IPS-18a (cell line): ENCODE data around the gene MUC20.
"Not testable (repeated sequence)": the region's sequence is repeated elsewhere in the genome, so short reads cannot be mapped to it uniquely, and the experiment has no call there.

Source experiments
- H3K27ac ChIP-seq: one replicate; pipeline ENCODE4 v1.5.1; 2013; ENCODE audit warnings: low read length
- H3K27me3 ChIP-seq: one replicate; pipeline ENCODE4 v1.6.1; 2013; ENCODE audit warnings: mild to moderate bottlenecking, low read length; ENCODE audit not compliant: control insufficient read depth, insufficient read depth
- H3K36me3 ChIP-seq: one replicate; pipeline ENCODE4 v1.6.1; 2013; ENCODE audit warnings: low read depth, low read length; ENCODE audit not compliant: control insufficient read depth
- H3K4me1 ChIP-seq: one replicate; pipeline ENCODE4 v1.6.1; 2013; ENCODE audit warnings: low read depth, low read length; ENCODE audit not compliant: control insufficient read depth
- H3K4me3 ChIP-seq: one replicate; pipeline ENCODE4 v1.5.1; 2013; ENCODE audit warnings: low read length
- H3K9ac ChIP-seq: one replicate; pipeline ENCODE4 v1.6.1; 2013; ENCODE audit warnings: mild to moderate bottlenecking, low read length, moderate library complexity
- H3K9me3 ChIP-seq: one replicate; pipeline ENCODE4 v1.6.1; 2013; ENCODE audit warnings: low read depth, low read length; ENCODE audit not compliant: control insufficient read depth

Gene MUC20

DNA sequence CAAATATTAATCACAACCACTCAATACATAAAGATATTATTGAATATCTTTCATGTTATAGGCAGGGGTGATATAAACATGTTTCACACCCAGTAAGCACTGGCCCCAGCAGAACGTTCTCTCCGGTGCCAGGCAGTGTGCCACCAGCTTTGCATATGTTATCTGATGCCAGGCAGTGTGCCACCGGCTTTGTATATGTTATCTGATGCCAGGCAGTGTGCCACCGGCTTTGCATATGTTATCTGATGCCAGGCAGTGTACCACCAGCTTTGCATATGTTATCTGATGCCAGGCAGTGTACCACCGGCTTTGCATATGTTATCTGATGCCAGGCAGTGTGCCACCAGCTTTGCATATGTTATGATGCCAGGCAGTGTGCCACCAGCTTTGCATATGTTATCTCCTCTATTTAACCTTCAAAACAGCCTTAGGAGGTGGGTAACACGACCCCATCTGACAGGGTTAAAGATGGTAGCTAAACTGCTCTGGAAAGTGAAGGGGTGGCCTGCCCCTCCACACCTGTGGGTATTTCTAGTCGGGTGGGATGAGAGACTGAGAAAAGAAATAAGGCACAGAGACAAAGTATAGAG lies 6.9 kb downstream of the MUC20 start:
- no peaks in the 10 kb centered on the region for H3K27me3 ChIP-seq
- H3K9me3 ChIP-seq = no peaks in the 10 kb centered on the region
- H3K36me3 ChIP-seq = no peaks in the 10 kb centered on the region
- no peaks in the 10 kb centered on the region for H3K4me1 ChIP-seq
- no peak overlapping the region for H3K4me3 ChIP-seq
- no peak overlapping the region for H3K27ac ChIP-seq
- H3K9ac ChIP-seq = no peak overlapping the region

DNA sequence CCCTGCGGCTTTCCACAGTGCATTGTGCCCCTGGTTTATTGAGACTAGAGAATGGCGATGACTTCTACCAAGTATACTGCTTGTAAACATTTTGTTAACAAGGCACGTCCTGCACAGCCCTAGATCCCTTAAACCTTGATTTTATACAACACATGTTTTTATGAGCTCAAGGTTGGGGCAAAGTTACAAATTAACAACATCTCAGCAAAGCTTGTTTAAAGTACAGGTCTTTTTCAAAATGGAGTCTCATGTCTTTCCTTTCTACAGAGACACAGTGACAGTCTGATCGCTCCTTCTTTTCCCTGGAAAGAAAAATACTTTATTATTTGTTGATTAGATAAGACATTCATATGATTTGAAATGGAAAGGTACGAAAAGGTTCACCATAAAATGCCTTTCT lies 8.0 kb downstream of the MUC20 start:
- not testable (repeated sequence) for H3K27ac ChIP-seq, H3K4me1 ChIP-seq, H3K9me3 ChIP-seq, H3K4me3 ChIP-seq, H3K36me3 ChIP-seq, H3K9ac ChIP-seq, H3K27me3 ChIP-seq

DNA sequence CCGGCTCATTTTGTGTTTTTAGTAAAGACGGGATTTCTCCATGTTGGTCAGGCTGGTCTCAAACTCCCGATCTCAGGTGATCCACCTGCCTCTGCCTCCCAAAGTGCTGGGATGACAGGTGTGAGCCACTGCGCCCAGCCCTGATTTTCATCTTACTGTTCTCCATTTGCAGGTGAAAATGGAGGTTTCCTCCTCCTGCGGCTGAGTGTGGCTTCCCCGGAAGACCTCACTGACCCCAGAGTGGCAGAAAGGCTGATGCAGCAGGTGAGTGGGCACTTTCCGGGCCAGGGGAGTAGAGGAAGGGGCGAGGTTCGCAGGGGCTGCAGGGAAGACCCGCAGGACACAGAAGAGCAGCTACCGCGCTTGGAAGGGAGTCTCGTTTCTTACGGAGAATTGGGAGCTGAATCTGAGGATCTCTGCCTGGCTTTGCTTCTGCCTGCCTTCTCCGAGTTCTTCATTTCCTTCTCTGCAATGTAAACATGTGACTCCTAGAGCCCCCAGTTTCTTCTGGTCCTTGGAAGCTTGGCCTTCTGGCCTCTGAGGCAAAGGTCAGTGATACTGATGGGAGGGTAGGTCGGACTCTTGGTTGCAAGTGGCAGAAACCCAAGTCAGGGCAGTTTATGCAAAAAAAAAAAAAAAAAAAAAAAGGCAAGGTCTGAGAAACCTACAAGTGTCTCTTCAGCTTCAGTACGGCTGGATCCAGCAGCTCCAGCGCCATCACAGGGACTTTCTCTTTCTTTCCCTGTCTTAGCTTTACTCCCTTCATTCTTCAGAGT lies 8.9 kb downstream of the MUC20 start:
- H3K36me3 ChIP-seq = no peaks in the 10 kb centered on the region
- no peak overlapping the region for H3K4me3 ChIP-seq
- no peak overlapping the region for H3K27ac ChIP-seq
- no peaks in the 10 kb centered on the region for H3K9me3 ChIP-seq
- H3K9ac ChIP-seq = no peak overlapping the region
- no peaks in the 10 kb centered on the region for H3K27me3 ChIP-seq
- H3K4me1 ChIP-seq = no peaks in the 10 kb centered on the region

DNA sequence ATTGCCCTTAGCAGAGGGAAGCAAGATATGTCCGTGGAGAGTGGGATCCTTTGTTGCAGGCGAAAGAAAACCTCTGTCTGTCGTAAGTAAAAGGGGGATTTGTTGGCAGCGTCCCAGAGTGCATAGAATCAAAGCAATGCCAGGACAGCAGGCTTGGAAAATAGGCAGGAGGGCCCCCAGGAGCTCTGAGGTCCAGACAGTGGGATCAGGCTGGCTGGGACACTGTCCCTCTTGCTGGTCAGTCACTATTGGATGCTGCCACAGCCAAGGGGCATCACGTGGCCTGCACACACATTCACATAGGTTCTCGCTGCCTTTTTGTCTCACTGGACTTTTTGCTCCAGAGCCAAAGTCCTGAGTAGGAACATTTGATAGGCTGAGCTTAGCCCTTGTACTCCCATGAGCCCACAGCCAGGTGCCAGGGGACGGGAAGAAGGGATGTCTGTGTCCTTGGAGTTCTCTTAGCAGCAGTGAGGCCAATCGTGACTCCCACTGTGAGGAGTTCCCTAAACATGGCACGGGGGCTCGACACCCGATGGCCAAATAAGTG lies 10.7 kb downstream of the MUC20 start:
- no peaks in the 10 kb centered on the region for H3K36me3 ChIP-seq
- H3K27me3 ChIP-seq = no peaks in the 10 kb centered on the region
- H3K27ac ChIP-seq = no peak overlapping the region
- H3K9ac ChIP-seq = no peak overlapping the region
- H3K4me1 ChIP-seq = no peaks in the 10 kb centered on the region
- no peaks in the 10 kb centered on the region for H3K9me3 ChIP-seq
- H3K4me3 ChIP-seq = no peak overlapping the region

DNA sequence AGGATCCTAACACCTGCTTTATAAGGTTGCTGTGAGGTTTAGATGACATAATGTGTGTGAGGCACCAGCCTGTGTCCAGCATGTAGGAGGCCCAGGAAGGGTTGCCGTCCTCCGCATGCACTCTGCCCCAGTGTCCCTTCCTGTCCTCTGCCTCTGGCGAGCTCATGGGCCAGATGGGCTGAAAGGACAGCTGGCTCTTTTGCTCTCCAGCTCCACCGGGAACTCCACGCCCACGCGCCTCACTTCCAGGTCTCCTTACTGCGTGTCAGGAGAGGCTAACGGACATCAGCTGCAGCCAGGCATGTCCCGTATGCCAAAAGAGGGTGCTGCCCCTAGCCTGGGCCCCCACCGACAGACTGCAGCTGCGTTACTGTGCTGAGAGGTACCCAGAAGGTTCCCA lies 12.2 kb downstream of the MUC20 start:
- no peak overlapping the region for H3K9ac ChIP-seq
- no peaks in the 10 kb centered on the region for H3K36me3 ChIP-seq
- no peak overlapping the region for H3K4me3 ChIP-seq
- H3K27me3 ChIP-seq = no peaks in the 10 kb centered on the region
- H3K4me1 ChIP-seq = no peaks in the 10 kb centered on the region
- H3K9me3 ChIP-seq = no peaks in the 10 kb centered on the region
- no peak overlapping the region for H3K27ac ChIP-seq

DNA sequence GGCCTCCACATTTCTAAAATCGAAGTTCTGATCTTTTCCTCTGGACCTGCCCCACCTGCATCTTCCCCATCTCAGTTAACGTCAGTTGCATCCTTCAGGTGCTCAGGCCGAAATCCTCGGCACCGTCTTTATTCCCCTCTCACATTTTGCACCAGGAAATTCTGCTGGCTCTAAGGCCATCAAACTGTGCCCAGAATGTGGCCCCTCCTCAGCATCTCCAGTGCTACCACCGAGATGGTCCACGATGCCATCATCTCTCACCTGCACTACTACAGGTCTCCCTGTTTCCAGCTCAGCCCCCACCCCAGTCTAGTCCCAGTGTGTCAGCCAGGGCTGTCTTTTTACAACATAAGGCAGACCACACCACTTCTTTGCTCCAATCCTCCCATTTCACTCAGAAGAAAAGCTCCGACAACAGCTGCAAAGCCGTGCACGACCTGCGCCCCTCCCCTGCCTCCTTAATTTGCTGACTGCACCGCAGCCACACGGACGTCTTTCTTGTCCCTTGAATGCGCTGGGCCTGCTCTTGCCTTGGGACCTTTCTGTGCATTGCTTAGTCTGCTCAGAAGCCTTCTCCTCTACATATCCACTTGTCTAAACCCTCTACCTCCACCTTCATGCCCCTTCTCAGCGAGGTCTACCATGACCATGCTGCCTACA lies 14.4 kb downstream of the MUC20 start:
- H3K36me3 ChIP-seq = no peaks in the 10 kb centered on the region
- H3K9ac ChIP-seq = no peak overlapping the region
- H3K27me3 ChIP-seq = no peaks in the 10 kb centered on the region
- no peaks in the 10 kb centered on the region for H3K4me1 ChIP-seq
- no peak overlapping the region for H3K27ac ChIP-seq
- no peaks in the 10 kb centered on the region for H3K9me3 ChIP-seq
- H3K4me3 ChIP-seq = no peak overlapping the region

DNA sequence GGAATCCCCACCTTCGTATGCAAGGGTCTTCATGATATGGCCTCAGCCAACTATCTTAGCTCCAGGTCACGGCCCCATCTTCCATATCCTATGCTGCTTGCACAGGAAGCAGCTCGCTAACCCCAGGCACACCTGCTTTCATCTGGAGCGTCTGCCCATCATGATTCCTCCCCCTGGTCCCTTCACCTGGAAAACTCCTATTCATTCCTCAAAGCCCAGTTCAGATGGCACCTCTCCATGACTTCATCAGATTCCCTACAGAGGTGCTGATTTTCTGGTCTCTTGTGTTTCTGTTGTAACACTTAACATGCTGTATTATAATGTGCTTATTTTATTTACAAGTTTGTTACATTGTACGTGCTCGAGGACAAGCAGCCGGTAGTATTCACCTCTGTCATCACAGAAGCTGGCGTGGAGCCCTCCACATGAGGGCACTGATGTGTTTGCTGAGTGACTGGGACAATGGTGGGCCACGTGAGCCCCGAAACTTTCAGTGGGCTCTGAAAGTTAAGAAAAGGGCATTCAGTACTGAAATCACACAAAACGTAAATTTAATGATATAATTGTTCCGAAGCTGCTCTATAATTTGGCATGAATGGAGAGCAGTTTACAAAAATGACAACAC lies 16.2 kb downstream of the MUC20 start:
- Histone ChIP-seq H3K36me3 (no peaks in the 10 kb centered on the region), H3K27ac (no peak overlapping the region), H3K4me1 (no peaks in the 10 kb centered on the region), H3K4me3 (no peak overlapping the region), H3K27me3 (no peaks in the 10 kb centered on the region), H3K9ac (no peak overlapping the region), H3K9me3 (no peaks in the 10 kb centered on the region)

DNA sequence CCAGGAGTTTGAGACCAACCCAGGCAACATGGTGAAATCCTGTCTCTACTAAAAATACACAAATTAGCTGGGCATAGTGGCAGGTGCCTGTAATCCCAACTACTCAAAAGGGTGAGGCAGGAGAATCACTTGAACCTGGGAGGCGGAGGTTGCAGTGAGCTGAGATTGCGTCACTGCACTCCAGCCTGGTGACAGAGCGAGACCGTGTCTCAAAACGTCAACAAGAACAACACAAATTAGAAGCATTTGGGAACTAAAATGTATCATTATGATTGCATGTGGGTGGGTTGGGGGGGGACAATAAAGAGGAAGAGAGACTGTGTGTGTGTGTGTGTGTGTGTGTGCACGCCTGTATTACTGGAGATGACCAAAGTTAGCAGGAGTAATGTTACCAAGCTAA lies 17.0 kb downstream of the MUC20 start:
- not testable (repeated sequence) for H3K9me3 ChIP-seq, H3K4me1 ChIP-seq, H3K9ac ChIP-seq, H3K27me3 ChIP-seq, H3K27ac ChIP-seq, H3K36me3 ChIP-seq, H3K4me3 ChIP-seq

DNA sequence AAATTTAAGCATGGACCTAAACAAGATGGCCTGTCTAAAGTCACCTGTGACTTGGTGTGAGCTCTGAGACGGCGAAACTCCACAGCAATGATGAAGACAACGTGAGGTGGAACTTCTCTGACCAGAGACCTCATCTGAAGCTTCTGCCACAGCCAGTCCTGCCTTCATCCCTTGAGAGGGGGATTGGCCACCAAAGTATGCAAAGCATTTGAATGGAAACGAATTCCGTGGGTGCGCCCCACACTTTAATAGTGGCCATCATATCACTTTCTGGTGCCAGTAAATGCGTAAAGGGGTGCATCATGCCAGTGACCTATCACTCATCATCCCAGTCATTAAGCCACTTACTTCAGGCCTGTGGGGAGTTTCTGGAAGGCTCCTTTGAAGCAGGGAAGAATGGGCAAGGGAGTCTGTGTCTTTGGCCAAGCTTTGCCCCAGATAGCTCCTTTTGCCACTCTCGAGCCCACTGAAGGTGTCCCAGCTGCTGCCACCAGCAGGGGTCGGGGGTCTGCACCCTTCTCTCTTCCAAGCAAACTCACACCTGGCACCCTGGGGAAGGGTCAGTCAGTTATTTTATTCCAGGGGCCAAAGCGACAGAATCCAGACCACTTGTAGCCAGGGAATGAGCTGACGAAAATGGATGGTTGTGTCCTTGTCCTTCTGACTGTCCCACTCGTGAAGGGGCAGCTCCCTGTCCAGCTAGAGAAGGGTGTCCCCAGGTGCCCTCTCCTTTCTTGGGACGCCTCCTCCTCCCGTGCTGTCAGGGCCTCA lies 17.7 kb downstream of the MUC20 start:
- Histone ChIP-seq H3K36me3 (no peaks in the 10 kb centered on the region), H3K27ac (no peak overlapping the region), H3K9ac (no peak overlapping the region), H3K9me3 (no peaks in the 10 kb centered on the region), H3K4me3 (no peak overlapping the region), H3K4me1 (no peaks in the 10 kb centered on the region), H3K27me3 (no peaks in the 10 kb centered on the region)

DNA sequence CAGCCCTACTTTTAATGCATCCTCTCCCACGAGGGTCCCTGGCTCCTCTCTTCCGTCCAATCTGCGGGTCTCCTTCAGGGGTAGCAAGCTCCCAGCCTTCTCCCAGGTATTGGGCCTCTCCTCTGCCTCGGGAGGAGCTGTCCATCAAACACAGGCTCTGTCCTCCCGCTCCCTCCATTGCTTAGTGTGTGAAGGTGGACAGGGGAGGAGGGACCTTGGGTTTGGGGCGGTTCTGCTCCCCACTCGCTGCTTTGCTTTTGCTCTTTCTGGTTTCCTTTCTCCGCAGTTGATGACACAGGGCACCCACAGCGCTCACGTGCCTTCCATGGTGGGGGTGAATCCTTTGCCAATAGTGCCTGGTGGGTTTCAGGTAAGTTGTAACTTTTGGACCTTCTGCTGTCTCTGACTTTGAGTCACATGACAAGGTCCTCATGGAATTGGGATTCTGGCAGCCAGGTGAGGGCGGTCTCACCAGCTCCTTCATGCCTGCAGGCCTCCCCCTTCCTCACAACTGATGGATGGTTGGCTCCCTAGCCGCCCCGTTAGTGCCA lies 18.9 kb downstream of the MUC20 start:
- H3K4me3 ChIP-seq = no peak overlapping the region
- H3K36me3 ChIP-seq = no peaks in the 10 kb centered on the region
- no peak overlapping the region for H3K27ac ChIP-seq
- H3K4me1 ChIP-seq = no peaks in the 10 kb centered on the region
- no peaks in the 10 kb centered on the region for H3K9me3 ChIP-seq
- H3K27me3 ChIP-seq = no peaks in the 10 kb centered on the region
- no peak overlapping the region for H3K9ac ChIP-seq

DNA sequence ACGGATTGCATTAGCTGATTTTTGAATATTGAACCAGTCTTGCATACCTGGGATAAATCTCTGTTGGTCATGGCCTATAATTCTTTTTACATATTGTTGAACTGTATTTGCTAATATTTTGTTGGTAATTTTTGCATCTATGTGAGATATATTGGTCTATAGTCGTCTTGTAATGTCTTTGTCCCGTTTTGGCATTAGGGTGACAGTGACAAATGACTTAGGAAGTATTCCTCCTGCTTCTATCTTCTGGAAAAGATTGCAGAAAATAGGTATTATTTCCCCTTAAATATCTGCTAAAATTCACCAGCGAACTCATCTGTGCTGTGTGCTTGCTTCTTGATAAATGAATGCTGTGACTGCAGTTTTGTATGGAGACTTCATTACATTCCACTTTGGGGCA lies 23.7 kb downstream of the MUC20 start:
- H3K4me1 ChIP-seq = no peaks in the 10 kb centered on the region
- H3K4me3 ChIP-seq = no peak overlapping the region
- no peaks in the 10 kb centered on the region for H3K36me3 ChIP-seq
- peaks cover 22% of the 10 kb centered on the region for H3K27me3 ChIP-seq
- no peak overlapping the region for H3K9ac ChIP-seq
- H3K9me3 ChIP-seq = no peaks in the 10 kb centered on the region
- H3K27ac ChIP-seq = no peak overlapping the region
